Glutamatergic neuron (in vitro differentiated cells): ENCODE data around the gene GALNT6. TPM values are rescaled to one million over a fixed set of nuclear protein-coding genes. Genes with fewer than 3 reads are reported as not detected.

Experiments used
- DNase-seq: peaks from one replicate; pipeline ENCODE4 v3.0.0; 2022
- H3K27ac Mint-ChIP-seq: one replicate; pipeline ENCODE4 v1.8.0; 2020; ENCODE audit warnings: mild to moderate bottlenecking, mixed read lengths, inconsistent platforms; ENCODE audit not compliant: unreplicated experiment
- H3K27me3 Mint-ChIP-seq: one replicate; pipeline ENCODE4 v1.8.0; 2020; ENCODE audit warnings: mild to moderate bottlenecking, moderate library complexity, mixed read lengths, inconsistent platforms; ENCODE audit not compliant: unreplicated experiment
- H3K36me3 Mint-ChIP-seq: one replicate; pipeline ENCODE4 v1.8.0; 2020; ENCODE audit warnings: mild to moderate bottlenecking, mixed read lengths, inconsistent platforms; ENCODE audit not compliant: unreplicated experiment
- H3K4me1 Mint-ChIP-seq: one replicate; pipeline ENCODE4 v1.8.0; 2020; ENCODE audit warnings: mild to moderate bottlenecking, low read depth, mixed read lengths, inconsistent platforms; ENCODE audit not compliant: unreplicated experiment
- H3K4me3 Mint-ChIP-seq: one replicate; pipeline ENCODE4 v1.8.0; 2020; ENCODE audit warnings: mild to moderate bottlenecking, mixed read lengths, inconsistent platforms; ENCODE audit not compliant: unreplicated experiment
- H3K9me3 Mint-ChIP-seq: one replicate; pipeline ENCODE4 v1.8.0; 2020; ENCODE audit warnings: mild to moderate bottlenecking, moderate library complexity, mixed read lengths, inconsistent platforms; ENCODE audit not compliant: unreplicated experiment
- total RNA-seq: library from RNA; stranded (reverse); fragmentation: NEBNext Ultra II Directional; extraction: Animal tissue kit (Norgen Biotek cat#: 25700); gene quantifications from one replicate; pipeline ENCODE4 v1.2.1, GENCODE V29; 2021; ENCODE audit not compliant: unreplicated experiment
- TF ChIP-seq, protein P1 (sequence below): fragments of 200-600 bp; sonication (generic); IDR thresholded peaks from one replicate; pipeline ENCODE4 v1.5.0; 2021; ENCODE audit not compliant: partially characterized antibody, unreplicated experiment

The GALNT6 gene
- total RNA-seq, 1 donor from 2014 or later, result 0.39 TPM

DNA sequence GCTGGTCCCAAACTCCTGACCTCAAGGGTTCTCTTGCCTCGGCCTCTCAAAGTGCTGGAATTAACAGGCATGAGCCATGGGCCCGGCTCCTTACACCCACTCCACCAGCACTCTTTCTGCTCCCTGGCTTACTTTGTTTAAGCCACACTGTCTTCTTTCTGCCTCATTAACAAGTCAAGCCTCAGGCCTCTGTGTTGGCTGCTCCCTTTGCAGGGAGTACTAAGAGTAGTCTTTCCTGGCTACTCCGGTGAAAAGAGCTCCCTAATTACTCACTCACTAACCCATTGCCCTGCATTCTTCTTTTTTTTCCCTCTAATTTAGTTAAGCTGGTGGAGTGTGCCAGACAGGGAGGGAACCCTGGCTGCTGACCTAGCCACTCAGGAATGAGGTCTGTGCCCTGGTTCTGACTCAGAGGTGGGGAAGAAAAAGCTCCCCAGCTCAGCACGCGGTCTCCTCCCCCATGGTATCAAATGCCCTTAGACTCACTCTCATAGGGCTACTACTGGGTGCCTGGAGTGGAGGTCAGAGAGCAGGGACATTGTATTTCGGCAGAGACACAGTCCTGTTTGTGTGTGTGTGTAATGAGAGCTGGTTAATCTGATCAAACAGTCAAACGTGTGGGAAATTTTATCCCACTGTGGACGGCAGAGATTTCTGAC is 19.8 kb downstream of the GALNT6 start:
- H3K4me1 Mint-ChIP-seq, result no peaks in the 10 kb centered on the region
- no peaks in the 10 kb centered on the region for H3K36me3 Mint-ChIP-seq
- H3K27ac Mint-ChIP-seq, result no peak overlapping the region
- TF ChIP-seq, protein P1, sequence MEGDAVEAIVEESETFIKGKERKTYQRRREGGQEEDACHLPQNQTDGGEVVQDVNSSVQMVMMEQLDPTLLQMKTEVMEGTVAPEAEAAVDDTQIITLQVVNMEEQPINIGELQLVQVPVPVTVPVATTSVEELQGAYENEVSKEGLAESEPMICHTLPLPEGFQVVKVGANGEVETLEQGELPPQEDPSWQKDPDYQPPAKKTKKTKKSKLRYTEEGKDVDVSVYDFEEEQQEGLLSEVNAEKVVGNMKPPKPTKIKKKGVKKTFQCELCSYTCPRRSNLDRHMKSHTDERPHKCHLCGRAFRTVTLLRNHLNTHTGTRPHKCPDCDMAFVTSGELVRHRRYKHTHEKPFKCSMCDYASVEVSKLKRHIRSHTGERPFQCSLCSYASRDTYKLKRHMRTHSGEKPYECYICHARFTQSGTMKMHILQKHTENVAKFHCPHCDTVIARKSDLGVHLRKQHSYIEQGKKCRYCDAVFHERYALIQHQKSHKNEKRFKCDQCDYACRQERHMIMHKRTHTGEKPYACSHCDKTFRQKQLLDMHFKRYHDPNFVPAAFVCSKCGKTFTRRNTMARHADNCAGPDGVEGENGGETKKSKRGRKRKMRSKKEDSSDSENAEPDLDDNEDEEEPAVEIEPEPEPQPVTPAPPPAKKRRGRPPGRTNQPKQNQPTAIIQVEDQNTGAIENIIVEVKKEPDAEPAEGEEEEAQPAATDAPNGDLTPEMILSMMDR, result no peak
- H3K9me3 Mint-ChIP-seq, result no peaks in the 10 kb centered on the region
- no peaks in the 10 kb centered on the region for H3K27me3 Mint-ChIP-seq
- DNase-seq, result no peak
- H3K4me3 Mint-ChIP-seq, result no peak overlapping the region

DNA sequence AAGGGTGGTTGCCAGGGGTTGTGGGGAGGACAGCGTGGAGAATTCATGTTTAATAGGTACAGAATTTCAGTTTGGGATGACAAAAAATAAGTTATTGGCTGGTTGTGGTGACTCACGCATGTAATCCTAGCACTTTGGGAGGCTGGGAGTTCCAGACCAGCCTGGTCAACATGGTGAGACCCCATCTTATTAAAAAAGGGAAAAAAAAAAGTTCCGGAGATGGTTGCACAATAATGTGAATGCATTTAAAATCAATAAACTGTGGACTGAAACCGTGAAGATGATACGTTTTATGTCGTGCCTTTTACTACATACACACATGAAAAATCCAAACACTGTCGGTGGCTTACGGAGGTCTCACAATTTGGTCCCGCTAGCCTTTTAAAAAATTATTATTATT is 20.5 kb downstream of the GALNT6 start:
- Mint-ChIP-seq H3K4me3 (no peak overlapping the region), H3K9me3 (no peaks in the 10 kb centered on the region), H3K27me3 (no peaks in the 10 kb centered on the region), H3K36me3 (no peaks in the 10 kb centered on the region), H3K27ac (no peak overlapping the region), H3K4me1 (no peaks in the 10 kb centered on the region)
- DNase-seq, result no peak
- TF ChIP-seq, protein P1, result no peak

DNA sequence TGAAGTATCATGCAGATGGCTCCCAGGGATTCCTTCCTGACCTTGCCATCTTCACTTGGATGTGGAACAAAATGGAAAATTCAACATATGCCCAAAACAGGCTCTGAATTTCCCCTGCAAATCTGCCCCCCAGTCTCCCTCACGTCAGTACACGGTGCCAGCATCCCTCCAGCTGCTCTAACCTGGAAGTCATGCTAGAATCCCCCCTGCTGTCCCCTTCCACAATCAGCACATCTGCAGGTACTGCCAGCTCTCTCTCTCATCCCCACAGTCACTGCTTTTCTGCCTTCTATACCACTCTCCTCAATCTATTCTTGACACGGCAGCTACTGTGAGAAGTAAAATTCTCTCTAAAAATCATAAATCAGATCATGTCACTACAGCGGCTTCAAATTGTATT is 21.6 kb downstream of the GALNT6 start:
- no peaks in the 10 kb centered on the region for H3K36me3 Mint-ChIP-seq
- H3K4me1 Mint-ChIP-seq, result no peaks in the 10 kb centered on the region
- H3K4me3 Mint-ChIP-seq, result no peak overlapping the region
- DNase-seq, result no peak
- no peaks in the 10 kb centered on the region for H3K27me3 Mint-ChIP-seq
- H3K9me3 Mint-ChIP-seq, result no peaks in the 10 kb centered on the region
- H3K27ac Mint-ChIP-seq, result no peak overlapping the region
- TF ChIP-seq, protein P1, result no peak

DNA sequence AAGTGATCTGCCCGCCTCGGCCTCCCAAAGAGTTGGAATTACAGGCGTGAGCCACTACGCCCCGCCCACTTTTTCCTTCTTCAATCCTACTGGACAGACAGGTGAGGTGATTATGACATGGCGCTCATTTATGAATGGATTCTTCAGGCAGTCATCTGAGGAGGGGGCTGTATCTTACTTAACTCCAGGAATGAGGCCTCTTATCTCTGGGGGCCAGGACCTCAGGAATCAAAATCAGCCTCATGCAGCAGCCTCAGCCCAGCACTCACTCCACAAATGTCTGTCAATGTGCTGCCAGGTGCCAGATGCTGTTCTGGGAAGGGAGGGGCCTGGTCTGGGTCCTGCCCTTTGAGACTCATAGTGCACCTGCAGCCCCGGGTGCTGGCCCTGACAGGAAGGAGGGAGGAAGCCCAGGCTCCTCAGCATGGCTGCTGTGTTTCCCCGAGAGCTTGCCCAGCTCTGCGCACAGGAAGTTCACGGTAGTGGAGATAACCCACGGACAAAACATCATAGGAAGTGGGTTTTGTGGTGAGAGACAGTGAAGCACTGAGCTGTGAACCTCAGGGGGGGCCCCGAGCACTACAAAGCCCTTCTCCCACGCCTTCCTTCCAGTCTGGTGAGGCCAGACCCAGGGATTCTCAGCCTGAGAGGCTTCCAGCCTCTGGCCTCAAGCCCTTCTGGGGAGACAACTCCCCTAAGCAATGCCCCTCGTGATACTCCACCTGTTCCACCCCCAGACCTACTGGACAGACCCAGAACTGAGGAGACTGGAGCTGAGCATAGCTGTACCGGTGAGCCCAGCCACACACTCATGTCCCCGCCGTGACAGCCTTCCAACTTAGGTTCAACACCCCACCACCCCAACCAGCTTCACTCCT is 22.3 kb downstream of the GALNT6 start:
- no peak overlapping the region for H3K27ac Mint-ChIP-seq

More for the DNA sequence above, 22.3 kb downstream of the GALNT6 start:
- TF ChIP-seq, protein P1, result no peak
- Mint-ChIP-seq H3K9me3 (no peaks in the 10 kb centered on the region), H3K4me1 (no peaks in the 10 kb centered on the region), H3K36me3 (no peaks in the 10 kb centered on the region), H3K4me3 (no peak overlapping the region), H3K27me3 (no peaks in the 10 kb centered on the region)
- no peak for DNase-seq
